Neural cell (in vitro differentiated cells): ENCODE data around the gene KITLG. TPM values are rescaled to one million over a fixed set of nuclear protein-coding genes. Genes with fewer than 3 reads are reported as not detected.

Experiments used
- H2AFZ ChIP-seq: fragments of 200-600, 300-800 bp; sonication (generic), shearing (Covaris generic); 2 replicates; pipeline ENCODE4 v1.6.0; 2014; ENCODE audit warnings: low read depth, mild to moderate bottlenecking, antibody characterized with exemption, low read length, moderate library complexity
- H3F3A ChIP-seq: fragments of 200-600 bp; shearing (Covaris generic); 2 replicates; pipeline ENCODE4 v1.6.1; 2016; ENCODE audit warnings: mild to moderate bottlenecking, moderate library complexity, mixed read lengths, antibody characterized with exemption, low read length; ENCODE audit not compliant: insufficient read depth, poor library complexity, severe bottlenecking
- H3K27ac ChIP-seq: fragments of 200-600, 300-800 bp; sonication (generic), shearing (Covaris generic); 2 replicates; pipeline ENCODE4 v1.5.1; 2014; ENCODE audit warnings: mild to moderate bottlenecking, low read length, moderate library complexity
- H3K27me3 ChIP-seq: fragments of 300-800, 200-600 bp; sonication (generic), shearing (Covaris generic); 2 replicates; pipeline ENCODE4 v1.6.0; 2014; ENCODE audit warnings: mild to moderate bottlenecking, low read depth, low read length, moderate library complexity; ENCODE audit not compliant: insufficient read depth
- H3K36me3 ChIP-seq: fragments of 300-800, 200-600 bp; sonication (generic), shearing (Covaris generic); 2 replicates; pipeline ENCODE4 v1.5.1; 2014; ENCODE audit warnings: mild to moderate bottlenecking, antibody characterized with exemption, low read length, moderate library complexity; ENCODE audit not compliant: insufficient read depth
- H3K4me2 ChIP-seq: fragments of 300-800, 200-600 bp; sonication (generic), shearing (Covaris generic); 2 replicates; pipeline ENCODE4 v1.6.0; 2014; ENCODE audit warnings: mild to moderate bottlenecking, low read length
- H3K4me3 ChIP-seq: fragments of 300-800, 200-600 bp; sonication (generic), shearing (Covaris generic); 2 replicates; pipeline ENCODE4 v1.5.1; 2014; ENCODE audit warnings: mild to moderate bottlenecking, low read length, moderate library complexity
- H3K79me2 ChIP-seq: fragments of 200-600 bp; shearing (Covaris generic); replicated peaks from 2 replicates; pipeline ENCODE4 v1.6.0; 2014; ENCODE audit warnings: mild to moderate bottlenecking, low read length, moderate library complexity; ENCODE audit not compliant: insufficient read depth
- H3K9ac ChIP-seq: fragments of 300-800, 200-600 bp; sonication (generic), shearing (Covaris generic); 2 replicates; pipeline ENCODE4 v1.6.1; 2016; ENCODE audit warnings: mild to moderate bottlenecking, low read length, mixed read lengths
- H3K9me2 ChIP-seq: fragments of 200-600 bp; shearing (Covaris generic); 2 replicates; pipeline ENCODE4 v1.6.1; 2016; ENCODE audit warnings: mild to moderate bottlenecking, low read length, mixed read lengths; ENCODE audit not compliant: insufficient read depth
- H3K9me3 ChIP-seq: fragments of 200-600, 300-800 bp; sonication (generic), shearing (Covaris generic); 2 replicates; pipeline ENCODE4 v1.6.1; 2016; ENCODE audit warnings: mild to moderate bottlenecking, mixed run types, low read length, moderate library complexity, mixed read lengths
- H4K20me1 ChIP-seq: fragments of 200-600 bp; shearing (Covaris generic); 2 replicates; pipeline ENCODE4 v1.6.1; 2016; ENCODE audit warnings: mild to moderate bottlenecking, mixed run types; ENCODE audit not compliant: insufficient read depth
- CTCF ChIP-seq: fragments of 450-650 bp; IDR thresholded peaks from 2 replicates; pipeline ENCODE4 v1.5.1; 2014; ENCODE audit warnings: antibody characterized with exemption, mild to moderate bottlenecking, moderate library complexity; ENCODE audit not compliant: poor library complexity, severe bottlenecking
- EP300 ChIP-seq: fragments of 450-650 bp; conservative IDR thresholded peaks from 2 replicates; pipeline ENCODE4 v1.6.1; 2014; ENCODE audit warnings: antibody characterized with exemption, mild to moderate bottlenecking, moderate library complexity; ENCODE audit not compliant: poor library complexity, severe bottlenecking
- EZH2 ChIP-seq: fragments of 200-600, 300-800 bp; shearing (Covaris generic), sonication (generic); IDR thresholded peaks from 2 replicates; pipeline ENCODE4 v1.6.1; 2014; ENCODE audit warnings: antibody characterized with exemption, low read length, borderline replicate concordance, mild to moderate bottlenecking; ENCODE audit not compliant: insufficient read depth, poor library complexity, severe bottlenecking
- MXI1 ChIP-seq: fragments of 450-650 bp; conservative IDR thresholded peaks from 2 replicates; pipeline ENCODE4 v1.6.1; 2014; ENCODE audit warnings: antibody characterized with exemption, mild to moderate bottlenecking; ENCODE audit not compliant: poor library complexity, severe bottlenecking
- POLR2AphosphoS5 ChIP-seq: IDR thresholded peaks from 2 replicates; pipeline ENCODE4 v1.6.1; 2012
- RAD21 ChIP-seq: fragments of 450-650 bp; conservative IDR thresholded peaks from 2 replicates; pipeline ENCODE4 v1.6.1; 2014; ENCODE audit warnings: antibody characterized with exemption, mild to moderate bottlenecking, moderate library complexity
- REST ChIP-seq: IDR thresholded peaks from 2 replicates; pipeline ENCODE4 v1.6.1; 2012; ENCODE audit warnings: borderline replicate concordance
- SMC3 ChIP-seq: fragments of 450-650 bp; conservative IDR thresholded peaks from 2 replicates; pipeline ENCODE4 v1.6.1; 2014; ENCODE audit warnings: antibody characterized with exemption, mild to moderate bottlenecking, moderate library complexity; ENCODE audit not compliant: poor library complexity
- TAF1 ChIP-seq: IDR thresholded peaks from 2 replicates; pipeline ENCODE4 v1.6.1; 2012; ENCODE audit warnings: low read depth
- polyA plus RNA-seq: library from polyadenylated mRNA; depleted of rRNA; stranded (reverse); fragments of >200 nt; gene quantifications from 2 replicates; pipeline ENCODE4 v1.2.3, GENCODE V29; 2014

The KITLG gene
- polyA plus RNA-seq, 1 donor from 2014 or later = 6.2 TPM

- Histone ChIP-seq H3K27me3 (no peaks in the 10 kb centered on the region), H3K9me3 (no peaks in the 10 kb centered on the region), H3K9ac (no peak overlapping the region)
These were observed 14.5 kb upstream of the KITLG start for GRCh38 chr12:88594780-88595179.

GRCh38 chr12:88591343-88591742 lies 11.1 kb upstream of the KITLG start:
- Histone ChIP-seq H2AFZ (no peak overlapping the region), H3K9me2 (no peaks in the 10 kb centered on the region), H3K9ac (no peak overlapping the region), H3K79me2 (no peaks in the 10 kb centered on the region), H3K9me3 (peaks cover 5% of the 10 kb centered on the region), H4K20me1 (no peaks in the 10 kb centered on the region), H3K36me3 (no peaks in the 10 kb centered on the region), H3K4me3 (no peak overlapping the region), H3K4me2 (no peak overlapping the region), H3K27me3 (no peaks in the 10 kb centered on the region), H3K27ac (no peak overlapping the region), H3F3A (no peaks in the 10 kb centered on the region)
- TF ChIP-seq REST (no peak), MXI1 (no peak), EZH2 (no peak), POLR2AphosphoS5 (no peak), CTCF (no peak), SMC3 (no peak), RAD21 (no peak), EP300 (no peak)

More at GRCh38 chr12:88594780-88595179, 14.5 kb upstream of the KITLG start:
- TF ChIP-seq CTCF = no peak
- TF ChIP-seq REST = no peak
- TF ChIP-seq TAF1 = no peak
- no peak for TF ChIP-seq SMC3
- no peak for TF ChIP-seq EZH2
- H4K20me1 ChIP-seq = no peaks in the 10 kb centered on the region
- H3K36me3 ChIP-seq = no peaks in the 10 kb centered on the region
- no peak overlapping the region for H2AFZ ChIP-seq
- H3K27ac ChIP-seq = no peak overlapping the region
- H3K4me2 ChIP-seq = no peak overlapping the region
- H3K4me3 ChIP-seq = no peak overlapping the region
- no peaks in the 10 kb centered on the region for H3K9me2 ChIP-seq
- no peaks in the 10 kb centered on the region for H3F3A ChIP-seq
- H3K79me2 ChIP-seq = no peaks in the 10 kb centered on the region
